SHP77 treated with DMSO at 0.1 percent for 48 hours (cell line): ENCODE results near the gene TMEM190.

Source experiments
- DNase-seq: peaks from one replicate; lab custom pipeline; 2025; lab: John Stamatoyannopoulos, UW

The TMEM190 gene

GRCh38 chr19:55423225-55424005 is 46.8 kb downstream of the TMEM190 start:
- no peak for DNase-seq

- no peak for DNase-seq
Observed at GRCh38 chr19:55424518-55424917, 47.9 kb downstream of the TMEM190 start.

GRCh38 chr19:55426042-55426441 is 49.4 kb downstream of the TMEM190 start:
- DNase-seq, result no peak
